Bronchial epithelial cell (primary cell): ENCODE measurements around the gene CLEC10A. TPM values are rescaled to one million over a fixed set of nuclear protein-coding genes. Genes with fewer than 3 reads are reported as not detected.

Experiments used
- DNase-seq: peaks from one replicate; pipeline ENCODE4 v3.0.0-alpha.2; 2010; ENCODE audit warnings: low read depth
- FAIRE-seq: peaks from 2 replicates; lab custom pipeline; 2011; peaks lifted over from hg19 to GRCh38; lab: Jason Lieb, UNC
- H3K27me3 ChIP-seq: 2 replicates; pipeline ENCODE4 v1.5.1; 2011; ENCODE audit warnings: low read length; ENCODE audit not compliant: control insufficient read depth, insufficient read depth
- H3K36me3 ChIP-seq: 2 replicates; pipeline ENCODE4 v1.5.1; 2011; ENCODE audit warnings: low read length; ENCODE audit not compliant: control insufficient read depth, insufficient read depth
- H3K4me3 ChIP-seq: 2 replicates; pipeline ENCODE4 v1.5.1; 2011; ENCODE audit warnings: mild to moderate bottlenecking, low read depth, low read length, control low read depth
- CTCF ChIP-seq: IDR thresholded peaks from 2 replicates; pipeline ENCODE4 v1.5.1; 2011; ENCODE audit warnings: mild to moderate bottlenecking, moderate library complexity, low read length, control low read depth, inconsistent platforms; ENCODE audit not compliant: insufficient read depth, severe bottlenecking
- total RNA-seq: library from RNA; depleted of rRNA; stranded (reverse); fragments of >200 nt; gene quantifications from 2 replicates; pipeline ENCODE4 v1.2.1, GENCODE V29; 2014

Gene CLEC10A
- total RNA-seq, 1 donor from 2014 or later: not detected

GRCh38 chr17:7070712-7071111 is 9.3 kb downstream of the CLEC10A start:
- TF ChIP-seq CTCF: no peak
- DNase-seq (no peak), FAIRE-seq (no peak)
- no peak overlapping the region for H3K4me3 ChIP-seq
- no peaks in the 10 kb centered on the region for H3K27me3 ChIP-seq
- no peaks in the 10 kb centered on the region for H3K36me3 ChIP-seq

GRCh38 chr17:7068268-7068667 is 11.8 kb downstream of the CLEC10A start:
- FAIRE-seq (no peak), DNase-seq (no peak)
- no peak overlapping the region for H3K4me3 ChIP-seq
- no peaks in the 10 kb centered on the region for H3K27me3 ChIP-seq
- H3K36me3 ChIP-seq: no peaks in the 10 kb centered on the region
- TF ChIP-seq CTCF: no peak

- no peak for FAIRE-seq
- TF ChIP-seq CTCF: no peak
- H3K4me3 ChIP-seq: no peak overlapping the region
- no peaks in the 10 kb centered on the region for H3K36me3 ChIP-seq
- H3K27me3 ChIP-seq: no peaks in the 10 kb centered on the region
- DNase-seq: no peak
Measured at GRCh38 chr17:7067198-7067597, 12.9 kb downstream of the CLEC10A start.

GRCh38 chr17:7064261-7064660 is 15.8 kb downstream of the CLEC10A start:
- no peak for TF ChIP-seq CTCF
- DNase-seq (no peak), FAIRE-seq (no peak)
- no peak overlapping the region for H3K4me3 ChIP-seq
- H3K36me3 ChIP-seq: no peaks in the 10 kb centered on the region
- H3K27me3 ChIP-seq: no peaks in the 10 kb centered on the region

- FAIRE-seq (peak; percentile 23), DNase-seq (no peak)
- no peak for TF ChIP-seq CTCF
- H3K4me3 ChIP-seq: no peak overlapping the region
- H3K27me3 ChIP-seq: no peaks in the 10 kb centered on the region
- no peaks in the 10 kb centered on the region for H3K36me3 ChIP-seq
Measured at GRCh38 chr17:7063518-7064094, 16.4 kb downstream of the CLEC10A start.

- TF ChIP-seq CTCF: no peak
- peak; percentile 97 for DNase-seq
- Histone ChIP-seq H3K36me3 (no peaks in the 10 kb centered on the region), H3K4me3 (no peak overlapping the region), H3K27me3 (no peaks in the 10 kb centered on the region)
- FAIRE-seq: peak; percentile 82
Measured at GRCh38 chr17:7060165-7060891, 19.7 kb downstream of the CLEC10A start.
